Colon (tissue), 2 donors: ENCODE data around the gene RUNX3.

ENCODE experiments used
- FAIRE-seq: peaks from 2 replicates; lab custom pipeline; 2012; peaks lifted over from hg19 to GRCh38; lab: Jason Lieb, UNC
- donor health status: control.
- donor health status: control.

The RUNX3 gene

DNA sequence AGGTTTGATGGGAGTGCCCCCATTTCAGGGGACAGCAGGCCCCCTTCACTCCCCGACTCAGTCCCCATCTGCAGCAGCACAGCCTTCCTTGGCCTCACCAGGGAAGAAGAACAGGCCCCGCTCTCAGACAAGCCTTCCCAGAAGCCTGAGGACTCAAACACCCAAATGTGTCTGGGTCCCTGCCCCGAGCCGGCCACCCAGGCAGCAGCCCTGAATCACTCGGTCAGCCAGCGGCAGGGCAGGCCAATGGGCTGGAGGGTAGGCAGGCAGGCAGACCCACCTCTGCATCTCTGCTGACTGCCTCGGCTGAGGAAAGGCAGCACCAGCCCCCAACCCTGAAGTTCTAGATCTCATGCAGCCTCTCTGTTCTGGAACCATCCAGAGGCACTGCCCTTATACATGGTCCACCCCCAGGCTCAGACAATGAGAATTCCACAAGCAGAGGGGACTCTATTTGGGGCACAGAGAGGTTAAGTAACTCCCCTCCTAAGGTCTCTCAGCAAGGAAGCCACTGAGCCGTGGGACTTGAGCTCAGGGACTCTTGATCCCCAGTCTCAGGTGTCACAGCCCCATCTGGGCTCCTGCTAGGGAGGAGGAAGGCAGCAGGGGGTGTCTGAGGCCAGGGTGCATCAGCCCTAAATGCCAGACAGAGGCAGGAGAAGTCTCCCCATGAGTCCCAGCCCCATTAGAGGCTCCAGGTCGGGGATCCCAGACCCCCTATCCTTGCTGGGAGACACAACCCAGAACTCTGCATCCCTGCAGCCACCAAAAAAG is 33.2 kb upstream of the RUNX3 start:
- no peak for FAIRE-seq

GRCh38 chr1:24961961-24962861 is 32.1 kb upstream of the RUNX3 start:
- no peak for FAIRE-seq

DNA sequence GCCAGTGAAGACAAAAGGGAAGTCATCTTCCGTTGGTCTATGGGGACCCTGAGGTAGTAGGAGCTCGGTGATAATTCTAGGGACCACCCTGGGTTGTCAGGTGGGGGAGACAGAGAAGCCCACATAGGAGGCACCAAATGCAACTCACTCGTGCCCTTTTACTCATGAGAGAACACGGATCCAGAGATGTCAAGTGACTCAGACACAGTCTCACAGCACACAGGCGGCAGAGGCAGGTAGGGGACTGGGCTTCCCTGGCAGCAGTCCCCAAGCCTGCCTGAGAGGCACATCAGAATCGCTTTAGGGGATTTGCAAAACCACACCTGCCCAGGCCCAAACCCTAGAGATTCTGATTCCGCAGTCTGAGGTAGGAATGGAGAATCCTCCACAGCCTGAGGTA is 31.3 kb upstream of the RUNX3 start:
- no peak for FAIRE-seq

DNA sequence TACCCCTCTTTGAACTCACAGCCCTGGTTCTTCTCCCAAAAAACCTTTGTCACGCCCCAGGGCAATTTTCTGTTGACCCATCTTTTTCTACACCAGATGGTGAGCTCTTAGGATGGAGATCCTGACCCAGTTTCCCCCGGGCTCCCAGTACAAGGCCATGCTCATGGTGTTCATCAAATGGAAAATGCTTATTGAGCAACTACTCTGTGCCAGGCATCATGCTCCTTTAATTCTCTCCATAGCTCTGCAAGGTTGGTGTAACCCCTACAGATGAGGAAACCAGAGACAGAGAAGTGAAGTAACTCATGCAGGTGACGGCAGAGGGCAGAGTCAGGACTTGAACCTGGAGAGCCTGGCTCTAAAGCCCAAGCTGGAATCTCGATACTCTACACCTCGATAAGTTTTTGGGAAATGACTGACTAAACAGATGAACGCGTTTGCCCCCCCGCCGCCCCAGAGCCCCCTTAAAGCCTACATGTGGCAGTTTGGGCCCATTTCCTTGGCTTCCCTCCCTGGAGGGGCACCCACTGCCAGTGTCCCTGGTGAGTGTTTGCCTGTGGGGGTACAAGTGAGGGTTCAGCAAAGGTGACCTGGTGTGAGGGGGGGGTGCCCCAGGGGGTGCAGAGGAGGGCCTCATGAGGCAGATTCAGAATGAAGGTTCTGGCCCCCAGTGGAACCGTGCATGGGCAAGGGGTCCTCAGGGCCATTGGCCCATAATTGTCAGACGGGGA is 30.2 kb upstream of the RUNX3 start:
- FAIRE-seq = no peak

GRCh38 chr1:24959623-24959975 is 29.5 kb upstream of the RUNX3 start:
- FAIRE-seq = no peak

- FAIRE-seq = no peak
These were observed 28.9 kb upstream of the RUNX3 start for GRCh38 chr1:24958766-24959622.

DNA sequence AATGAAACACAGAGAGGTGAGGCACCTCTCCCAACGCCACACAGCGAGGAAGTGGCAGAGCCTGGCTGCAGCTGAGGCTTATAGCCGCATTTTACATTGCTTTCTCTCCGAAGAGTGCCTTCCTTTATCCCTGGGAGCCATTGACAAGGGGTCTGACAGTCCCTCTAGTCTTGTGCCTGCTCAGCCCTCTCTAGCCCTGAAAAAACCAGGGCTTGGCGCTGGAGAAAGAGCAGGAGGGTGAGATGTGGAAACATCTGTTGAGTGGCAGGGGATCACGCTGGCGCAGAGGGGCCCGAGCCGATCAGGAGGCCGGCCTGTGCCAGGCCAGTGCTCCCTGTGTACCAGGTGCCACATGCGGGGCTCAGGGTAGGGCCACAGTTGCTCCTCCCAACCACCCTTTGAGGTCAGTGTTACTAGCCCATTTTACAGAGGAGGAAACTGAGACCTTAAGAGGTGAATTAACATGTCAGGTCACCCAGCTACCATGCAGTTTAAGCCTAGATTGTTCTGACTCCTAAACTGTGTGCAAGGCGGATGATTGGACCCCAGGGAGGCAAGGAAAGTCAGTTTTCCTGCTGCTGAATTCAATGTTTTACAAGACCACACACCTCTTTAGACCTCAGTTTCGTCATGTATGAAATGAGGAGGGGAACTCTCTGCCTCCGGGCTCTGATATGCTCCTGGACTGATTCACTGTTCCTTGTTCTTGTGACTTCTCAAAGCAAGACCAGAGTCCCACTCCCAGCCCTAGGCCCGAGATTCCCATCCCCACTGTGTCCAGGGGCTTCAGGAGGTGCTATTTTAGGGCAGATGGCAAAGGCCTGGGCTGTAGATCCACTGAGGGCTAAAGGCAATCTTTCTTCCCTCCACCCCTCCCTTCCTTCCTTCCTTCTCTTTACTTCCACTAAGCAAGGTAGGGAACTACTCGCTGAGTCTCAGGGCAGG is 28.0 kb upstream of the RUNX3 start:
- FAIRE-seq = no peak

GRCh38 chr1:24957016-24957807 is 27.1 kb upstream of the RUNX3 start:
- no peak for FAIRE-seq

GRCh38 chr1:24955779-24956365 is 25.8 kb upstream of the RUNX3 start:
- no peak for FAIRE-seq

GRCh38 chr1:24955161-24955560 is 25.1 kb upstream of the RUNX3 start:
- FAIRE-seq = no peak

DNA sequence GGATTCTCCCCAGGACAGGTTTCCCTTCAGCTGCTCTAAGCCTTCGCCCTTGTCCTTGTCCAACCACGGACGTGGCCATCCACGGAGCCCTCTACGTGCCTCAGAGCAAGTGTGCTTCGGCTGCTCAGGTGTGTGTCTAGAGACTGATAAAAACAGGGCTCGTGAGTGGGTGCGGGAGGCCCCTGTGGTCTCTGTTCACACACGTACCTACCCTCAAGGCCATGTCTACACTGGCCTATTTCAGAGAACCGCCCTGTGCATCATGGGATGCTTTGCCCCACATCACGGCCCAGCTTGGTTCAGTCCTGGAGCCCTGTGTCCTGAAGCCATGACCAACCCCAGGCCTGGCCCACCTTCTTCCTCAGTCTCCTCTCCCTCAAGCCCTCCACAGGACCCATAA is 24.6 kb upstream of the RUNX3 start:
- FAIRE-seq = no peak

- FAIRE-seq = no peak
These were observed 23.9 kb upstream of the RUNX3 start for GRCh38 chr1:24954022-24954421.

DNA sequence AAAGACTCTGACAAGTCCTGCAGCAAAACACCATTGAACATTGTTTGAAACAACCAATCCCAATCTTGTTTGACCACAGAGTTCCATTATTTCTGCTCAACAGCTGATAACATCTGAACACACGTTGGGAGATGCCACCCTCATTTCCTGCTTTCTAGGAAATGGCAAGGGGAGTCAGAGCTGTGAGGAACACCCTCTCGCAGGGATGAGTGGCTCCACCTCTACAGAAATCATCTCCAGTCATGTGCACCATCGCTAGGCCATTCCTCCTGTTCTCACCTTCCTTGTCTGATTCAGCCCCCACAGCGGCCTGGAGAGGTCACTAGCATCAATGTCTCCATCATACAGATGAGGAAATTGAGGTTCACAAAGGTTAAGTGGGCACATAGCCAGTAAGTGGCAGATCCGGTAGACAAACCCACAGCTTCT is 22.4 kb upstream of the RUNX3 start:
- no peak for FAIRE-seq

- FAIRE-seq = no peak
These were observed 21.8 kb upstream of the RUNX3 start for GRCh38 chr1:24951810-24952412.

- no peak for FAIRE-seq
These were observed 21.3 kb upstream of the RUNX3 start for GRCh38 chr1:24951337-24951736.

- FAIRE-seq = no peak
These were observed 19.3 kb upstream of the RUNX3 start for GRCh38 chr1:24949331-24949881.

GRCh38 chr1:24948079-24948827 is 18.2 kb upstream of the RUNX3 start:
- no peak for FAIRE-seq
